GM18870 (cell line): ENCODE measurements around the gene UXS1.

ENCODE experiments used
- ATAC-seq: cut with Tn5 transposase; IDR thresholded peaks from one replicate; pipeline ENCODE4 v1.9.1; 2021; ENCODE audit warnings: moderate library complexity; ENCODE audit not compliant: unreplicated experiment

Gene UXS1

DNA sequence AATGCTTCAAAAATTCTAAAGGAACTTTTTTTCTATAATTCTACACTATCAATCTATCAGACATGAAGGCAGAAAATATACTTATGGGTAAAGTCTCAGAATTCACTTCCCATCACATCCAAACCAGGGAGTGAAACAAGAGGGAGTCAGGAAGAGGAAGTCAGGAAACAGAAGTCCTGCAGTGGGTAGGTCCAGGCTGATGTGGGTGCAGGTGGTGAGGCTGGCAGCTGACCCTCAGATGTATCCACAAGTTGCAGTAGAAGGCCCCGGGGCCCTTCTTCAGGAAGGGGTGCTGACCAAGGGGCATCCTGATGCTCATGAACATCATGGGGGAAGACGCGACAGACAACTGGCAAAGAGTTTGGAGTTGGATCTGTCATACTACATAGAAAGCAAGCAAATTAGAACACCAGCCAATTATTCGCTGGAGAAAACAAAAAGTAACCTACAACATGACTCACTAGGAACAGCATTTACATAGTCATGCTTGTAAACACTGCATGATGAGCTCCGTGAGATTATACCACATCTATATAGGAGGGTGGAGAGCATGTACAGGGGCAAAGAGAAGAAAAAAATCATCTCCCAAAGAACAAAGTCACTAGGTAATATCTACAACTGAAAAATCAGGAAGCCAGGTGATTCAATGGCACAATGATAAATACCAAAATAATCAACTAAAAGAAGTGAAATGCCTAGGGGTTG is 4.2 kb downstream of the UXS1 start:
- no peak for ATAC-seq

GRCh38 chr2:106189325-106189724 is 4.8 kb downstream of the UXS1 start:
- no peak for ATAC-seq

DNA sequence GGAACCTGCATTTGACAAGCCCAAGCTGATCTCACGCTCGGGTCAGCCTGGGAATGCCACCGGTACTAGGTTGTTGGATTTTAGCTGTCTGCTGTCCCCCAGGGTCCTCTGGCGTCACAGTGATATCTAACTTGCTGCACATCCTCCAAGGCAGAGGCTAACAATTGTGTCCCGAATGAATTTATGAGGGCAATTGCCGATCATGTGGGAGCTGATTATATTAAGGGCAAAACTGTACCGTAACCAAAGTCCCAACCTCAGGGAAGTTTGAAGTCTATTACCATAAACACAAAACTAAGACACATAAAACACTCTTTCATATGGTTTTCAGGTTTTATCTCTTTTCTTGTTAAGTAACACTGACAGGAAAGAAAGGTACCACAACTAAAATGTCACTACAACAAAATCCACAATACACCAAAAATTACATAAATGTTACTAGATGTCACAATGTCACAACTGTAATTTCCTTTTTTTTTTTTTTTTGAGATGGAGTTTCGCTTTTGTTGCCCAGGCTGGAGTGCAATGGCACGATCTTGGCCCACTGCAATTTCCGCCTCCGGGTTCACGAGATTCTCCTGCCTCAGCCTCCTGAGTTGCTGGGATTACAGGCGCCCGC is 6.7 kb downstream of the UXS1 start:
- no peak for ATAC-seq

DNA sequence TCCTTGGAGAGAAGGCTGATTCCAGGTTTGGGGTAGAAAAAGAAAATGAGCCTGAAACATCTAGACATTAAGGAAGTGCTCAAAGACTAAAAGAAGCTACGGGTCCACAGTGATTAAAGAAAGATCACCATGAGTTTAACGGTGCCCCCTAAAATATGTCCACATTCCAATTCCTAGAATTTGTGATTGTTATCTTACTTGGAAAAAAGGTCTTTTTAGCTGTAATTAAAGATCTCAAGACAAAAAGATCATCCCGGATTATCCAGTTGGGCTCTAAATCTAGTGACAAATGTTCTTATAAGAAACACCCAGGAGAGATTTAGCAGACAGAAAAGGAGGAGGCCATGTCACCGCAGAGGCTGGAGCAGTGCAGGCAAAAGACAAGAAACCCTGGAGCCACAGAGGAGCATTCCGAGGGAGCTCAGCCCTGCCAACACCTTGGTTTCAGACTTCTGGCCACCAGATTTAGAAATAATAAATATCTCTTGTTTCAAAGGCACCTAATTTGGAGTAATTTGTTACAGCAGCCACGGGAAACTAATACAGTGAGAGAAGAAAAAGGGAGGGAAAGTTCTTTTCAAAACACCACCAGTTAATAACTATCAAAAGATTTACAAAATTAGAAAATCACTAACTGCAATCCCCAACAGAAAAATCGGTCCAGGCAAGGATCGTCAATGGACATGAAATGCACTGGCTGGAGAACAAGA is 8.5 kb downstream of the UXS1 start:
- no peak for ATAC-seq

GRCh38 chr2:106184857-106185256 is 9.2 kb downstream of the UXS1 start:
- no peak for ATAC-seq

DNA sequence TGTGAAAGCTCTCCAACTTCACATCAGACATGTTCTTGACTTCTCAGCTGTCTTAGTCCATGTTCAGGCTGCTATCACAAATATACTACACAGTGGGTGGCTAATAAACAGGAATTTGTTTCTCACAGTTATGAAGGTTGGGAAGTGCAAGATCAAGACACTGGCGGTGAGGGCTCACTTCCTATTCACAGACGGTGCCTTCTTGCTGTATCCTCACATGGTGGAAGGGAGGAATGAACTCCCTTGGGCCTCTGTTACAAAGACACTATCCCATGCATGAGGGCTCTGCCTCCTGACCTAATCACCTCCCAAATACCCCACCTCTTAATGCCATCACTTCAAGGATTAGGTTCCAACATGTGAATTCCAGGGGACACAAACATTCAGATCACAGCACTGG is 9.7 kb downstream of the UXS1 start:
- no peak for ATAC-seq

GRCh38 chr2:106183101-106183696 is 10.9 kb downstream of the UXS1 start:
- ATAC-seq: no peak

GRCh38 chr2:106181064-106181463 is 13.0 kb downstream of the UXS1 start:
- no peak for ATAC-seq

DNA sequence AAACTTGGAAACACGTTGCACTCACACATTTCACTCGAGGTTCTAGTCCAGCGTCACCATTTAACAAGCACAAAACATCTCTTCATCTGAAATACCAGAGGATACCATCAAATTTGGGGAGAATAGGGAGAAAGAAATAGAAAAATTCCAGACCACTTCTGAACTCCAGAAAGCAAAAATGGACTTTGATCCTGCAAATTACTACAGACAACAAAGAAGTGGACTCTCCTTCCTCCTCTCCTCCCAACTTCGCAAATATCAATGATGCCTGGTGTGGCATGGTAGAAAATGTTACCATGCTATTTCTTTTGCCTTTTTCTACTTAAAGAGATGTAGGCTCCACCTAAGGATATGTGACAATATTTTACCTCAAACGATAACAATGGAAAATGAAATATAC is 13.5 kb downstream of the UXS1 start:
- no peak for ATAC-seq

GRCh38 chr2:106178716-106179115 is 15.4 kb downstream of the UXS1 start:
- ATAC-seq: no peak

- no peak for ATAC-seq
Observed at GRCh38 chr2:106177581-106177980, 16.5 kb downstream of the UXS1 start.

DNA sequence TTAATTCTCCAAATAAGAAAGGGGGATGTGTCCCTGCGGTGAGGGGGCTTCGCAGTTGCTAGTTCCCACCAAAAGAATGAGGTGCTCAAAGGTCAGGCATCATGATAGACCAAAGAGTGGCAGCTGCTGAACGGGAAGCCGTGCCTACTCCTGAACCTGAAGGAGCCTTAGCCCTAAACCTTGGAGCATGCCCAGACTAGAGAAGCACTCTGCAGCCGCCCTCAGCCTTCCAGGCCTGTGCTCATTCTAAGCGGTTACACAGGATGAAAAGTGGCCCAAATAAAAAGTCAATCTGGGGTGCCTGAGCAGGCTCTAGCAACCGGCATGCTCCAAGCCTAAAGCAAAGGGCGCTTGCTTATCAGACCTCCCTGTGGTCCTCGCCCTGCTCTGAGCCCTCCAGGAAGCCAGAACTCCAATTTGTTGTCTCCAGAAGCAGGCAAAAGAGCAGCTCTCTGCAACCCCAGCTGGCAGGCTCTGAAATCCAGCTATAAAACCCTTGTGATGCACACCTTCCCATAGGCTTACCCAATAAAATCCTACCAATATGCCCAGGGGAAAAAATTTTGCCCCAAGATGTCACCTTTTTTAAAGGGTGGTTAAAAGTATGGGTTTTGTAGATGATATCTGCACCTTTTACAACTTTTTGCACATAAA is 17.5 kb downstream of the UXS1 start:
- no peak for ATAC-seq

DNA sequence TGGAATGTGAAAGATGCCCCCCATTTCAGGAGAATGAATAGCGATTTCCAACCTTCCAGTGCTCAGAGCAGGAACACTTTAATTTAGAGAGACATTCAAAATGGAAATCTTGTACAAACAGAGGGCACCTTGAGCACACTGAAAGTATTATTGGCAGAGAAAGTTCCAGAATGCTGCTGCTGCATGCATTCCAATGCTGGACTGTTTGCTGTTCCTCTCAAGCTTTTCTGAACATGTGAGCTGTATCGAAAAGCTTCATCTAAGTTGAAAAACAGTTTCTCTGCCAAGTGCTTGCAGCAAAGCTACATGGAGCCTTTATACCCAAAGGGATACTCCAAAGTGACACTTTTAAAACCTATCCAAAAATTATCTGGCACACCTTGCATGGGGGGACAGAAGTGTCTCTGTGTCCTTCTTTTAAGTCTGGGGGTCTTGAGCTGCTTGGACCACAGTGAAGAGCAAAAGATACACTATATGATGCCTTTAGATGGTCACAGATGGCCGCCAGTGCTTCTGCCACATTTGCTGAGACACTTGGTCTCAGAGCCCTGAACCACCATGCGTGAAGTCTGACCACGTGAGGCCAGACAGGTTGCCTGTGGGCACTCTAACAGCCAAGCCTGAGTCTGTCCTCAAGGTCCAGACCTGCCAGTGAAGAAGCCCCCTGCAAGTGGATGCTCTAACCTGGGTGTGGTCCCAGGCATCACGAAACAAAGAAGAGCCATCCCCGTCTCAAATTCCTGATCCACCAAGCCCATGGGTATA is 18.8 kb downstream of the UXS1 start:
- no peak for ATAC-seq

DNA sequence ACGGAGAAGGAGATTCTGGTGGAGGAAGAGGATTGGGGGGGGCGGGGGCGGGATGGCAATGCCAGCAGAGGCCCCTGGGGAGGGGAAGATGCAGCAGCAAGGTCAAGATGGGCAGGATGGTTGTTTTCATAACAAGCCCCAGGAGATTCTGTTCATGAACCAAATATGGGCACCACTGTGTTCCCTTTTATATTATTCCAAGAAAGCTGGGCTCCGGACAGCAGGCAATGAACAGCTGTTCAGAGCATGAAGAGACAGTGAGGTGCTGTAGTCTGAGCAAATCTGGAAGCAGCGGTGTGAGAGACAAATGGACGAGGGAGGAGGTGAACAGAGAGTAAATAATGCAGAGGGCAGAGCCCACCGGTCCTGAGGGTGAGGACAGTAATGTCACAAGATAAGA is 20.0 kb downstream of the UXS1 start:
- no peak for ATAC-seq

DNA sequence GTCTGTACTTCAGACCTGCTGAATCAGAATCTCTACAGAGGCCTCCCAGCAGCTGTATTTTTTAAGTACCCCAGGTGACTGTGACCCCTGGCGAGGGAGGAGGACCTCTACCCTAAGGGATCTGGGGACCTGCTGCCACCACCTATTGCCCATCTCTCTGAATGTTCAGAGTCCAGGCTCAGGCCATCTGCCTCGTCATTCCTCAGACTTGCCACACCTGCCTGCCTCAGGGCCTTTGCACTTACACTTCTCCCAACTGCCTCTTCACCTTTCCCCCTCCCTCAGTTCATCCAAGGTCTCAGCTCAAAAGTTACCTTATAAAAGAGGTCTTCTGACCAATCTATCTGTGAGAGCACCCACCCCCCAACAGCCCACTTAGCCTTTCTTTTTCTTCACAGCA is 21.5 kb downstream of the UXS1 start:
- no peak for ATAC-seq

DNA sequence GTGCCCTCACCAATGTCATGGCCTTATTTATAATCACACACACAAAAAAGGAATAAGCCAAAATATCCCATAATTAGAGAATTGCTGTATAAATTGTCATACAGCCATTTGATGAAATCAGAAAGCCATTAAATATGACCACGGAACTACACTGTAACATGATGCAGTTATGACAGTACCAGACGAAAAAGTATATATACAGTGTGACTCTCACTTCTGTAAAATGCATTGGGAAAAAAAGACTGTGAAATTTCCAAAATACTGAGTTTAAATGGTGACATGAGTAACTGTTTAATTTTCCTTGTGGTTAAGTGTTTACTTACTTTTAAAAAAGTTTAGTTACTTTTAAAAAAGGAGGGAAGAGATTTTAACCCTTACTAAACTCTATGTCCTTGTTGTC is 25.4 kb downstream of the UXS1 start:
- no peak for ATAC-seq

- ATAC-seq: no peak
Observed at GRCh38 chr2:106167067-106167466, 27.0 kb downstream of the UXS1 start.

GRCh38 chr2:106165561-106165960 is 28.5 kb downstream of the UXS1 start:
- no peak for ATAC-seq

GRCh38 chr2:106165029-106165428 is 29.1 kb downstream of the UXS1 start:
- ATAC-seq: no peak

DNA sequence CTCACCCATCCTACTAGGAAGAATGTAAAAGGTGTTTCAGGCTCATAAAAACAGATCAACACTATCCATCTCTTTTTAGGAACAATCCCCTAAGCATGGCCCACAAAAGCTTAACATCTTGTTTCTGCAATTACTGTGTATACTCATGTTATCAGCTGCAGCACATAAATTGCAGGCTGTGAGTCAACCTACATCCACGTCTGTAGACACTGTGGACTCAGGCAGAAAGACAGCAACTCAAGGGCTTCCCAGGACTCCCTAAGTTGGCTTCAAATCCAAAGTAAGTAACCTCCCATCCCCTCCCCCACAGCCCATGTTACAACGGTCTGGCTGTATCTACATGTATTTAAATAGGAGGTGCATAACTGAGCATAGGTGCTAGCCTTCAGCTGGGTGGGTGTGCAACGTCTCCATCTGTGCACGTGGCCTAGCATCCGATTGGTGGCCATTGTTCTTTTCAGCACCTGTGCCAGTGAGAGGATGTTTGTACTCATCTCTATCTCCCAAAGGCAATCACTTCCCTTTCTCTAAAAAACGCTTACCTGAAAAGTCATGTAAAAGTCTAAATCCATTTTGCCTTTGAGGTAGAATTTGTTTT is 30.1 kb downstream of the UXS1 start:
- ATAC-seq: no peak
